Testis (tissue), 2 donors: ENCODE data around the gene SOX6.

Source experiments
- POLR2A ChIP-seq: fragments of 450-650 bp; IDR thresholded peaks from one replicate; pipeline ENCODE4 v1.6.1; 2017; ENCODE audit warnings: antibody characterized with exemption, mild to moderate bottlenecking, moderate library complexity
- TF ChIP-seq, protein P1 (sequence below), 3 experiments: fragments of 450-650 bp in 2 of 3; fragments of 200-600 bp in 1 of 3; sonication (generic) in 1 of 3; IDR thresholded peaks; one replicate each; pipeline ENCODE4 v1.5.1; 2016 to 2019; ENCODE audit warnings: antibody characterized with exemption in 3 of 3, mild to moderate bottlenecking in 2 of 3, moderate library complexity in 1 of 3

GRCh38 chr11:16262645-16262955, 93.7 kb downstream of the SOX6 start:
- TF ChIP-seq, protein P1, sequence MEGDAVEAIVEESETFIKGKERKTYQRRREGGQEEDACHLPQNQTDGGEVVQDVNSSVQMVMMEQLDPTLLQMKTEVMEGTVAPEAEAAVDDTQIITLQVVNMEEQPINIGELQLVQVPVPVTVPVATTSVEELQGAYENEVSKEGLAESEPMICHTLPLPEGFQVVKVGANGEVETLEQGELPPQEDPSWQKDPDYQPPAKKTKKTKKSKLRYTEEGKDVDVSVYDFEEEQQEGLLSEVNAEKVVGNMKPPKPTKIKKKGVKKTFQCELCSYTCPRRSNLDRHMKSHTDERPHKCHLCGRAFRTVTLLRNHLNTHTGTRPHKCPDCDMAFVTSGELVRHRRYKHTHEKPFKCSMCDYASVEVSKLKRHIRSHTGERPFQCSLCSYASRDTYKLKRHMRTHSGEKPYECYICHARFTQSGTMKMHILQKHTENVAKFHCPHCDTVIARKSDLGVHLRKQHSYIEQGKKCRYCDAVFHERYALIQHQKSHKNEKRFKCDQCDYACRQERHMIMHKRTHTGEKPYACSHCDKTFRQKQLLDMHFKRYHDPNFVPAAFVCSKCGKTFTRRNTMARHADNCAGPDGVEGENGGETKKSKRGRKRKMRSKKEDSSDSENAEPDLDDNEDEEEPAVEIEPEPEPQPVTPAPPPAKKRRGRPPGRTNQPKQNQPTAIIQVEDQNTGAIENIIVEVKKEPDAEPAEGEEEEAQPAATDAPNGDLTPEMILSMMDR (IDR thresholded peaks at IDR 0.05) = no peak
- no peak for TF ChIP-seq POLR2A
